Adipose tissue (tissue), 3 donors: ENCODE data around the gene MAP4K5. TPM values are rescaled to one million over a fixed set of nuclear protein-coding genes. Genes with fewer than 3 reads are reported as not detected.
"Not testable (repeated sequence)": the region's sequence is repeated elsewhere in the genome, so short reads cannot be mapped to it uniquely, and the experiment has no call there.

ENCODE experiments used
- H3K27ac ChIP-seq: one replicate; pipeline ENCODE4 v1.5.1; 2013; ENCODE audit warnings: low read depth, low read length
- WGBS, 3 donors: extraction: QIAGEN DNeasy Blood & Tissue Kit; methylation state at CpG; one replicate each; pipeline ENCODE4 v1.1.7; 2013; 5-methylcytosine and 5-hydroxymethylcytosine counted together
- polyA plus RNA-seq, 3 donors: library from polyadenylated mRNA; stranded (reverse); fragments of 200-250 nt; gene quantifications; one replicate each; pipeline ENCODE4 v1.2.3, GENCODE V29; 2013
- donor health status: healthy with polysubstance abuse.
- donor health status: Bipolar disorder and iron deficiency.
- donor health status: healthy.

MAP4K5 gene
- 10 to 100 TPM; 13.0 to 23.6 (median 20.6) TPM for polyA plus RNA-seq

DNA sequence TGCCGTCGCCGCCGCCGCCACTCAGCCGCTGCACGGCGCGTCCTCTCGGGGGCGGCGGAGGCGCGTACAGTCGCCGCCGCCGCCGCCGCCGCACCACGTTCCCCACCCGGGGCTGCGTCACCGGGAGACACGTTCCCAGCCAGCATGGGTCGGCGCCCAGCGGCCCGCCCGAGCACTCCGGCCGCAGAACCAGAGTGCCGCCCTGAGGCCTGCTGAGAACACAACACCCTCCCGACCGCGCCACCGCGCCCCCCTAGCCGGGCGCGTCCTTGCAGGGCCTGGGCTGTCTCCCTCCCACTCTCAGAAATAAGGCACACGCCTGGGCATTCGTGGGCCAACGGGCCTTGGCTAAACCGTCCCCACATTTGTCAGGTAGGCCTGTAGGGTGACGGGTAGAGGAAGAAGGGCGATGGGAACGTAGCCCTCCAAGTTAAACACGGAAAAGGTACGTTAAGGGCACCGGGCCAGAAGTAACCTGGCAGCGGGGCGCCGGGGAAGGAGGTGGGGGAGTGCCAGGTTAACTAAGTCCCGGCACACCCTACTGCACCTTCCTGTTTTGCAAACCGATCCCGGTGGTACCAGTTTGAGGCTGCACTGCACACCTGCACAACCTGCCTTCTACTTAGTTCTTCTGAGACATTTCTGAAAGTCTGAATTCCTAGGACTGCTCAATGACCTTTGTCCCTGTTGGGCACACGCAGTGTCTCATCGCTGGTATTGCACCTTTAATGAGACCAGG lies at the start of gene MAP4K5:
Gene MAP4K5 (minus strand): TSS at position 68 of the 739 bp plus-strand sequence. CDS start 520 bp downstream, outside the sequence.
- peak within 1 kb of the TSS; percentile 96 for H3K27ac ChIP-seq
- 0 to 1% (median 0%) methylated on average over 53 to 60 of the region's 60 CpGs for WGBS, 3 donors

- no peak overlapping the region for H3K27ac ChIP-seq
Measured at GRCh38 chr14:50578433-50578832, 46.1 kb upstream of the MAP4K5 start.

GRCh38 chr14:50577982-50578381 lies 45.6 kb upstream of the MAP4K5 start:
- no peak overlapping the region for H3K27ac ChIP-seq

- no peak overlapping the region for H3K27ac ChIP-seq
Measured at GRCh38 chr14:50575769-50576168, 43.4 kb upstream of the MAP4K5 start.

DNA sequence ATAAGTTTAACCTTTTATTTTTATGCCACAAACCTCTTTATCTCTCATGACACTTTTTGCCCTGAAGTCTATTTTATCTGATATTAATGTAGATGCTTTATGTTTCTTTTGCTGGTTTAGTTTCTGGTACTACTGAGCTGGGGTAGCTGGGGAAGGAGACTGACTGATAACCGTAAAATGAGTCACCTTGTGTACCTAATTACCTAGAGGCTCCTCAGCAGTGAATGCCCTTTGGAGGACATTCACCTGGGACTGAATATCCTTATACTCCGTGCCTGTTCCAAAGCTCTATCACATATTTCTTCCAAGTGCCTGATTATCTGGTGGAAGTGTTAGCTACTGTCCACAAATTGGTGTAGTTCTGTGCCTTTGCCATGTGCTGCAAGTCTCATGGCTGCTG lies 41.5 kb upstream of the MAP4K5 start:
- H3K27ac ChIP-seq: no peak overlapping the region
- WGBS, 3 donors: 58 to 94% (median 88%) methylated on average over 2 of the region's 2 CpGs

DNA sequence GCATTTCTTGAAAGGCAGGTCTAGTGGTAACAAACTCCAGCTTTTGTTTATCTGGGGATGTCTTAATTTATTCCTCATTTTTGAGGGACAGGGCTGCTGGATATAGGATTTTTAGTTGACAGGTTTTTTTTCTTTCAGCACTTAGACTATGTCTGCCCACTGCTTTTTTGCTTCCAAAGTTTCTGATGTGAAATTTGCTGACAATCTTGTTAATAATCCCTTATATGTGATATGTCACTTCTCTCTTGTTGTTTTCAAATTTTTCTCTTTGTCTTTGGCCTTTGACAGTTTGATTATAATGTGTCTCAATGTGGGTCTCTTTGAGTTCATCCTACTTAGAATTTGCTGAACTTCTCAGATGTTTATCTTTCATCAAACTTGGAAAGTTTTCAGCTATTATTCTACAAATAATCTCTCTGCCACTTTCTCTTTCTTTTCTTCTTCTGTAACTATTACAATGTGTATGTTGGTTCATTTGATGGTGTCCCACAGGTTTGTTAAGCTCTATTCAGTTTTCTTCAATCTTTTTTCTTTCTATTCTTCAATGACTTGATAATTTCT lies 37.4 kb upstream of the MAP4K5 start:
- no peak overlapping the region for H3K27ac ChIP-seq

GRCh38 chr14:50562841-50563240 lies 30.5 kb upstream of the MAP4K5 start:
- H3K27ac ChIP-seq: no peak overlapping the region
- 82 to 85% (median 84%) methylated on average over 1 of the region's 1 CpG for WGBS, 3 donors

GRCh38 chr14:50560931-50561285 lies 28.5 kb upstream of the MAP4K5 start:
- peak overlapping the region; percentile 92 for H3K27ac ChIP-seq
- WGBS, 3 donors: 0 to 1% (median 0%) methylated on average over 21 of the region's 21 CpGs

DNA sequence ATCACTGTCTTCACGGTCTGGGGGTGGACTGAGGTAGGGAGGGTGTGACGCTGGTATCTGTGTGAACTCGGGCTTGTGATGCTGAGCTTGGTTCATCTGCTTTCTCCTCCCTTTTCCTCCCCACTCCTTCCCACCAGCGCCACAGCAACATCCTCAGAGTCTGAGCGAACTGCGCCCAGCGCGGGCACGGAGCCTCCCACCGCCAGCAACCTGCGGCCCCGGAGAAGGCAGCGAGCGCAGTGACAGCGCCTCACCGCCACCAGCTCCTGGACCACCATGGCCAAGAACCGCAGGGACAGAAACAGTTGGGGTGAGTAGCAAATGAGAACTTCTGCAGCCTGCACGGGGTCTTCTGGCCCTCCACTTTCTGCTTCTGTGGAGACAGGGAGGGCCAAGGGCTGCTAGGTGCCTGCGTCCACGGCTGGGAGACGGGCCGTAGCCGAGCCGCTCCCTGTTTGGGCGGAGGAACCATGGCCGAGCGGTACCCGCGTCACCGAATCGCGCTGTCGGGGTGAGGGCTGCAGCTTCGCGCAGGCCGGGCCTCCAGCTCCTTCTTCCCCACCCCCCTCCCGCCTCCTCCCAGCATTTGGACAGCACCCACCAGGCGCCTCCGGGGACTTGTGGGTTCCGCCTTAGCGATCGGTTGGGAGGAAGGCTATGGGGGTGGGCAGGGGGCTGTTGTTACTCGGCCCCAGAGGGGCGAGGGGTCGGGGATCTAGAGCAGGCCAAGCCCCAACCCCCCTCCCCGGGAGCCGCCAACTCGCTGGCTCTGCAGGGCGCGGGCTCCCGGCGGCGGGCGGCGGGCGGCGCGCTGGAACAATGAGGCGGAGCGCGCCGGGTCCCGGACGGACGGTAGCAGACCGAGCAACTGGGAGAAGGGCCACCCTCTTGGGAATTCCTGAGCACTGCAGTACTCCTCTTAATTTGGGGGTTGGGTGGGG lies 27.9 kb upstream of the MAP4K5 start, which contains the start of gene ATL1:
Gene ATL1 (plus strand): TSS at position 156 of the 941 bp plus-strand sequence. CDS start 121 bp downstream, at position 277.
- 0 to 1% (median 0%) methylated on average over 58 to 66 of the region's 66 CpGs for WGBS, 3 donors

DNA sequence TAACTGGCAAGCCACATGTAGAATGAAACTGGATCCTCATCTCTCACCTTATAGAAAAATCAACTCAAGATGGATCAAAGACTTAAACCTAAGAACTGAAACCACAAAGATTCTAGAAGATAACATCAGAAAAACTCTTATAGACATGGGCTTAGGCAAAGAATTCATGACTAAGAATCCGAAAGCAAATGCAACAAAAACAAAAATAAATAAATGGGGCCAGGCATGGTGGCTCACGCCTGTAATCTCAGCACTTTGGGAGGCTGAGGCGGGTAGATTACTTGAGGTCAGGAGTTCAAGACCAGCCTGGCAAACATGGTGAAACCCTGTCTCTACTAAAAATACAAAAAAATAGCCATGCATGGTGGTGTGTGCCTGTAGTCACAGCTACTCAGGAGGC lies 20.4 kb upstream of the MAP4K5 start:
- WGBS, 3 donors: 86 to 93% (median 90%) methylated on average over 3 of the region's 3 CpGs

More for the DNA sequence above, 27.9 kb upstream of the MAP4K5 start, which contains the start of gene ATL1:
- peak within 1 kb of the TSS; percentile 92 for H3K27ac ChIP-seq

GRCh38 chr14:50551877-50552276 lies 19.5 kb upstream of the MAP4K5 start:
- H3K27ac ChIP-seq: no peak overlapping the region
- WGBS, 3 donors: 60 to 91% (median 61%) methylated on average over 3 of the region's 3 CpGs

More for the DNA sequence above, 20.4 kb upstream of the MAP4K5 start:
- not testable (repeated sequence) for H3K27ac ChIP-seq

DNA sequence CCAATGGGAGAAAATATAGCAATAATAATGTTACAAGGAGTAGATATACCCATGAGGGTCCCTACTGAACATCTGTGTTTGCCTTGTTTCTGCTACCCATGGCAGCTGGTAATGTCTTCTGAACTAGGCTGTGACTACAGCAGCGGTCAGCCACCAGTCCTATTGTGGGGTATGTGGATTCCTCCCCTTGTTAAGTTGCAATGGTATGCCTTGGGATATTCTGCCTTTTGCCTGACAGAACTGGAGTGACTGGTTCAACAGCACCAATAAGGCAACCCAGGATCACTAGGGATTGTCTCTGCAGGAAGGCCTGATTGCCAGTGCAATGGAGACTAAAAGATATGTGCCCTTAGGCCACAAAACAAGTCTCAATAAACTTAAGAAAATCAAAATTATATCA lies 17.9 kb upstream of the MAP4K5 start:
- no peak overlapping the region for H3K27ac ChIP-seq
- 89 to 100% (median 100%) methylated on average over 1 of the region's 1 CpG for WGBS, 3 donors

DNA sequence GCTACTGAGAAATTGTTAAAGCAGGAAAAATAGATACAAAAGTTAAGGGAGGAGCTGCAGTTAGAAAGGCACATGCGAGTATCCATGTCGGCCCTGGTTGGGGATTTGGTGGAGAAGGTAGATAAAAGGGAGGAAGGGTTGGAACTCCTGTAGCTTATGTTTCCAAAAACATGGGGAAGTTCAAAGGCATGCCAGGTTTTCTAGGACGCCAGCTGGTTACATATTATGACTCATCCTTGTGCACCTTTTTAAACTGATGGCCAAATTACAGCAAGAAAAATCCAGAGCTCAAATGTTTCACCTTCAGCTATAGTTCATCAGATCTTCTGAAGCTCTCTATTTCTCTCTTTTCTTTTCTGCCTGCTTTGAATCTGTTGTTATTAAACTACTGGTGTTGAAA lies 13.2 kb upstream of the MAP4K5 start:
- WGBS, 3 donors: 51 to 65% (median 55%) methylated on average over 3 of the region's 3 CpGs

DNA sequence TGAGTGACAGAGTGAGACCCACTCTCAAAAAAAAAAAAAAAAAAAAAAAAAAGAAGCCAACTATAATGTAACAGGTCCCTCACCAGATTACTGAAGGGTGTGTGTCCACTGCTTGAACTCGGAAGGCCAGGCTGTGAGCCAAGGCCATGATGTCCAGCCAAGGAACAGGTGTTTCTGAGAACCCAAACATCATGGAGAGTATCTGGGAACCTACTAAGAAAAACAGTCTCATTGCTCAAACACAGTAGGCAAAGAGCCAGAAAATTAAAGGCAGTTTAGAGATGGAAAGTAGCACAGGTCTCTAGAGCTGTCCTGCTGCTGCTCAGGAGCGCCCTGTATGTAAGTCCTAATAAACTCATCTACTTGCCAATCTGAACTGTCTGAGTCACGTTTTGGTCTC lies 12.5 kb upstream of the MAP4K5 start:
- no peak overlapping the region for H3K27ac ChIP-seq
- 54 to 80% (median 74%) methylated on average over 3 of the region's 3 CpGs for WGBS, 3 donors

More for the DNA sequence above, 13.2 kb upstream of the MAP4K5 start:
- H3K27ac ChIP-seq: no peak overlapping the region

DNA sequence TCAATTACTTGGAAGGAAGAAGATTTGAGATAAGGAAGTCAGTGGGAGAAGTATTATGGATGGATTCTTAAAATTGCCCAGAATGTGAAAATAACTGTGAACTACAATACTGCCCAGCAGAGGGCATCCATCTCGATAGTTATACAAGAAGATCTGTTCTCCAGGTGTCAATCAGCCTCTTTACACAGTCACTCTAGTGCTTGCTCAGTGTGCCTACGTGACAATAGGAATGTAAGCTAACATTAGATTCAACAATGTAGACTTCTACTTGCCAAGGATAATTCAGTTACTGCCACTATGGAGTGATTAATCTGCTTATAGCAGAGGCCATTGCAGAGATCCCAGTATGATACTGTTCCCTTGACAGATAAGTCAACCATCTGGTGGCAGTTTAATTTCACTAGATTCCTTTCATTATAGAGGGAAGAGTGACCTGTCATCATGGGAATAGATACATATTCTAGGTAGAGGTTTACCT lies 10.6 kb upstream of the MAP4K5 start:
- WGBS, 3 donors: 2 to 13% (median 5%) methylated on average over 2 of the region's 2 CpGs
- H3K27ac ChIP-seq: no peak overlapping the region

- WGBS, 3 donors: 63 to 68% (median 66%) methylated on average over 1 of the region's 1 CpG
- H3K27ac ChIP-seq: no peak overlapping the region
Measured at GRCh38 chr14:50541159-50541567, 8.8 kb upstream of the MAP4K5 start.

DNA sequence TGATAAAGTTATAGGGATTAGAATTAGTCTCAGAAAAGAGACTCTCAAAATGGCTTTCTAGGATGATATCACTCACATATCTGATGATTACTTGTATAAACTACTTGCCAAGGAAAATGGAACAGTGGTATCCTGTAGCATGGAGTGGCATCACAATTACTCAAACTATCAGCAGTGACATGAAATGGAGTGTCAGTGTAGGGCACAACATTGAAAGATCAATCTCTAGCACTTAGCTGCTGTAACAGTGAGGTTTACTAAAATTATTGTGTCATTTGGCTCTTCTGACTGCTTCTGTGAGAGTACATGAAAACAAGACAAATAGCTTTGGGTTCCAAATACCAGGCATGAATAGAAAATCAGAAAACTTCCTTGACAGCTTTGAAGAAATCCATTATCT lies 6.7 kb upstream of the MAP4K5 start:
- H3K27ac ChIP-seq: no peak overlapping the region

DNA sequence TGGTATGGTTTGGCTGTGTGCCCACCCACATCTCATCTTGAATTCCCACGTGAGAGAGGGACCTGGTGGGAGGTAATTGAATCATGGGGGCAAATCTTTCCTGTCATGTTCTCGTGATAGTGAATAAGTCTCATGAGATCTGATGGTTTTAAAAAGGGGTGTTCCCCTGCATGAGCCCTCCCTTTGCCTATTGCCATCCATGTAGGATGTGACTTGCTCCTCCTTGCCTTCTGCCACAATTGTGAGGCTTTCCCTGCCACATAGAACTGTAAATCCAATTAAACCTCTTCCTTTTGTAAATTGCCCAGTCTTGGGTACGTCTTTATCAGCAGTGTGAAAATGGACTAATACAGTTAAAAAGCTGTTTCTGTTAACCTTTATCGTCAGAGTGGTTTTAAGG lies 5.7 kb upstream of the MAP4K5 start:
- 57 to 66% (median 58%) methylated on average over 4 of the region's 4 CpGs for WGBS, 3 donors
- H3K27ac ChIP-seq: not testable (repeated sequence)

- H3K27ac ChIP-seq: no peak overlapping the region
- WGBS, 3 donors: 50 to 73% (median 52%) methylated on average over 1 of the region's 1 CpG
Measured at GRCh38 chr14:50534997-50535396, 2.6 kb upstream of the MAP4K5 start.
